ENCODE data around the gene FEZ2.

- TF ChIP-seq CTCF (IDR thresholded peaks at IDR 0.05; ENCODE audit: control extremely low read depth in 1 of 3, insufficient read depth in 1 of 3, low read depth in 1 of 3, low read length in 3 of 3) (no peak), SP1 (IDR thresholded peaks at IDR 0.05; ENCODE audit: low read depth, low read length) (no peak), EGR1 (IDR thresholded peaks at IDR 0.05; ENCODE audit: borderline replicate concordance, low read depth, low read length) (no peak), CBX8 (IDR thresholded peaks at IDR 0.05; ENCODE audit: borderline replicate concordance, low read depth, low read length) (no peak)
Observed at GRCh38 chr2:36513661-36514060, 84.3 kb downstream of the FEZ2 start.
